ENCODE results near the gene LRFN2. TPM values are rescaled to one million over a fixed set of nuclear protein-coding genes. Genes with fewer than 3 reads are reported as not detected.

LRFN2 gene
- total and polyA plus RNA-seq, 2 of the 8 experiments (the other 6 are each of a cell fraction or from before 2014, with no cell fraction given), result 2.3 TPM

DNA sequence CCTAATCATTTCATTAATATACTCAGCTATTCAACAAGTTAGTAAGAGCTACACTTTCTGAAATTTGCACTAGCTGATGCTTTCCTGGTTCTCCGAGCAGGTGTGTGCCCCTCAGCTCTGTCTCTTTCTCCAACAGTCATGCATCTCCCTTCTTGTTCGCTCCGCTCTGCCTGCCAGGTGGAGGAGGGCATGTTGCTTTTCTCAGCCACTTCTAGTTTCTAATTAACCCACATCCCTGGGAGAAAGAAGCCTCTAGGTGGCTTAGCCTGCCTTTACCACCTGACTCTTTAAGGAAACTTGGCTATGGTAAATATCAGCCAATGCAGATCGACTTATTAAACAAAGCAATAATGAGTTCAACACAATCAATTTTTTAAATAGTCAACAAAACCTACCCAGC, 34.2 kb downstream of the LRFN2 start:
- no peak overlapping the region for H3K23ac ChIP-seq (ENCODE audit: insufficient read length)
- ChIA-PET POLR2A (ENCODE audit: partially characterized antibody) (interaction anchor here (1.3 to 1.5 kb wide), 2 partner anchors 9 to 10 kb away, joined by 3 to 4 read pairs; no protein-coding TSS in a partner anchor), CTCF (ENCODE audit: partially characterized antibody) (interaction anchor here (0.8 to 8.3 kb wide), 9 partner anchors 9 to 455 kb away, joined by 3 to 100 read pairs (median 4); no protein-coding TSS in a partner anchor)
- no peak overlapping the region for H4K8ac ChIP-seq (ENCODE audit: extremely low read depth, insufficient read depth, low read length)
- H2BK120ac ChIP-seq (replicated peaks; ENCODE audit: low read depth, low read length), result peak overlapping the region; percentile 25
- H3K27ac ChIP-seq (ENCODE audit: low read depth, low read length), result no peak overlapping the region
- H3K79me2 ChIP-seq (ENCODE audit: control insufficient read depth in 1 of 2, insufficient read depth in 2 of 2, low read length in 2 of 2), result no peaks in the 10 kb centered on the region
- no peak overlapping the region for H2BK20ac ChIP-seq (ENCODE audit: low read length)
- no peak overlapping the region for H3K9ac ChIP-seq (replicated peaks in 1 of 4; ENCODE audit: extremely low read depth in 1 of 4, low read depth in 3 of 4, low read length in 3 of 4)
- H3K23me2 ChIP-seq (ENCODE audit: low read depth, low read length), result no peaks in the 10 kb centered on the region; the same call in 1 of the 2 replicates
- H2AK5ac ChIP-seq (ENCODE audit: low read depth, low read length), result no peak overlapping the region
- H2BK12ac ChIP-seq (ENCODE audit: low read depth, low read length), result no peak overlapping the region; the same call in 1 of the 2 replicates
- no peak overlapping the region for H3K4me2 ChIP-seq (ENCODE audit: insufficient read depth in 1 of 2, low read depth in 2 of 2, low read length in 2 of 2)
- DNase-seq (ENCODE audit: low read depth in 1 of 2, low spot score in 2 of 2), result no peak
- FAIRE-seq, result peak; percentile 28
- WGBS, 2 experiments (ENCODE audit: extremely low coverage in 1 of 2, insufficient coverage in 1 of 2, insufficient read length in 1 of 2, insufficient replicate concordance in 2 of 2, low coverage in 1 of 2, low lambda C conversion rate in 2 of 2, missing lambda C conversion rate in 1 of 2), result 82% methylated on average over 4 of the region's 4 CpGs; no CpG with 5 or more reads in 1 of the 2 experiments
- H3K18ac ChIP-seq (ENCODE audit: extremely low read depth, low read length), result no peak overlapping the region
- H3K9me3 ChIP-seq (ENCODE audit: insufficient read depth in 2 of 2, low read depth in 1 of 2, low read length in 1 of 2), result no peaks in the 10 kb centered on the region
- H4K91ac ChIP-seq (replicated peaks; ENCODE audit: insufficient read length, low read length), result no peak overlapping the region
- H3K79me1 ChIP-seq (ENCODE audit: low read depth, low read length), result no peaks in the 10 kb centered on the region; the same call in 1 of the 2 replicates
- no peaks in the 10 kb centered on the region; a peak in 1 of 8 replicates for H3K36me3 ChIP-seq (ENCODE audit: control insufficient read depth in 2 of 4, insufficient read depth in 4 of 4, low read length in 3 of 4)
- no peak overlapping the region for H3K56ac ChIP-seq (replicated peaks; ENCODE audit: insufficient read length, low read depth, low read length)
- H3K4ac ChIP-seq (replicated peaks; ENCODE audit: insufficient read length, low read depth, low read length), result no peak overlapping the region
- no peak overlapping the region for H3K4me3 ChIP-seq (ENCODE audit: extremely low read depth in 1 of 4, insufficient read depth in 2 of 4, low read depth in 3 of 4, low read length in 4 of 4)
- no peaks in the 10 kb centered on the region for H3K27me3 ChIP-seq (replicated peaks in 1 of 4; ENCODE audit: control insufficient read depth in 3 of 4, extremely low read depth in 1 of 4, insufficient read depth in 3 of 4, low read length in 3 of 4)
- H4K5ac ChIP-seq (ENCODE audit: insufficient read length, low read depth, low read length), result no peak overlapping the region
- no peak overlapping the region for H2BK15ac ChIP-seq (ENCODE audit: low read length)
- no peak overlapping the region for H2AFZ ChIP-seq (ENCODE audit: low read length)
- H4K20me1 ChIP-seq (replicated peaks in 1 of 2; ENCODE audit: control insufficient read depth in 1 of 2, insufficient read depth in 2 of 2, low read length in 2 of 2), result no peaks in the 10 kb centered on the region
- no peak overlapping the region; the same call in 1 of the 2 replicates for H2BK5ac ChIP-seq (ENCODE audit: low read depth, low read length)
- H3K4me1 ChIP-seq (replicated peaks in 1 of 4; ENCODE audit: control insufficient read depth in 3 of 4, insufficient read depth in 4 of 4, low read length in 3 of 4), result peaks cover 2 to 13% (median 7%) of the 10 kb centered on the region in 4 experiments; a peak in 4 of 7 replicates
- no peak overlapping the region for H3K14ac ChIP-seq (ENCODE audit: insufficient read length)
- TF ChIP-seq HDAC2 (IDR thresholded peaks at IDR 0.05; ENCODE audit: borderline replicate concordance in 1 of 2, low read depth in 2 of 2, low read length in 2 of 2) (no peak), KDM1A (IDR thresholded peaks at IDR 0.05; ENCODE audit: borderline replicate concordance, low read length) (no peak), SAP30 (IDR thresholded peaks at IDR 0.05; ENCODE audit: insufficient read depth, insufficient replicate concordance, low read length) (no peak), EZH2 (IDR thresholded peaks at IDR 0.05; ENCODE audit: low read depth, low read length, severe bottlenecking) (no peak), EGR1 (IDR thresholded peaks at IDR 0.05; ENCODE audit: borderline replicate concordance, low read depth, low read length) (no peak), GABPA (IDR thresholded peaks at IDR 0.05; ENCODE audit: borderline replicate concordance, insufficient read depth, low read length) (no peak), BRCA1 (IDR thresholded peaks at IDR 0.05; ENCODE audit: low read depth, low read length) (no peak), KDM5A (IDR thresholded peaks at IDR 0.05; ENCODE audit: low read length) (no peak), POLR2AphosphoS5 (IDR thresholded peaks at IDR 0.05; ENCODE audit: low read depth, low read length) (no peak), NANOG (IDR thresholded peaks at IDR 0.05; ENCODE audit: insufficient read depth, low read depth, low read length, poor library complexity, severe bottlenecking) (no peak), RNF2 (IDR thresholded peaks at IDR 0.05; ENCODE audit: borderline replicate concordance, low read depth, low read length, missing control alignments, poor library complexity, severe bottlenecking) (no peak), POU5F1 (IDR thresholded peaks at IDR 0.05; ENCODE audit: low read depth, low read length) (no peak), SIRT6 (IDR thresholded peaks at IDR 0.05; ENCODE audit: low read length) (no peak)

Data from H1 (cell line).